Hepatocyte (in vitro differentiated cells): ENCODE measurements around the gene TEX261.

ENCODE experiments used
- CTCF ChIP-seq: fragments of 200-600 bp; sonication (generic); IDR thresholded peaks from 2 replicates; pipeline ENCODE4 v1.5.1; 2016; ENCODE audit warnings: antibody characterized with exemption, mild to moderate bottlenecking; ENCODE audit not compliant: poor library complexity
- EZH2 ChIP-seq: fragments of 200-600 bp; sonication (generic); IDR thresholded peaks from 2 replicates; pipeline ENCODE4 v1.6.1; 2016; ENCODE audit warnings: antibody characterized with exemption, mild to moderate bottlenecking, borderline replicate concordance
- EZH2phosphoT487 ChIP-seq: fragments of 200-600 bp; sonication (generic); IDR thresholded peaks from one replicate; pipeline ENCODE4 v1.6.1; 2018; ENCODE audit warnings: antibody characterized with exemption, mild to moderate bottlenecking, low read depth, moderate library complexity; ENCODE audit not compliant: unreplicated experiment, severe bottlenecking

DNA sequence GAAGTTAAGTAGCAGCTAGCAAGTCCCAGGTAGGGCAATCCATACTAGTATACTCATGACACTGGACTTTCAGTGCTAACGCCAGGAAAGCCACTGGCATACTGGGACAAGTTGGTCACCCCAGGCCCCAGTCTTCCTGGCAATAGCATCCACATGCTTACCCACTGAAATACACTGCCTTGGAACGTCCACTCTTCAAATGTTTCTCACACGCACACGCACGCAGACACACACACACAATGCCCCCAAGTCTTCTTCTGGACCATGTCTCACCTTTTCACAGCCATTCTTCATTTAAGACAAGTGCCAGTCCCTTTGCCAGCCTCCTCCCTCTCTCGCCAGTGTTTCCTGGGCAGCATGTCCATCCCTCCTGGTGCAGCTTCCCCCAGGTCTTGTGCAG lies 8.7 kb upstream of the TEX261 start:
- TF ChIP-seq CTCF (no peak), EZH2 (no peak), EZH2phosphoT487 (no peak)
